Trophoblast cell (in vitro differentiated cells and primary cell): ENCODE results near the gene BET1.

Experiments used
- DNase-seq, 2 donors: peaks; one replicate each; pipeline ENCODE4 v3.0.0-alpha.2; 2016
- H2AFZ ChIP-seq: 2 replicates; pipeline ENCODE4 v1.6.1; 2013; ENCODE audit warnings: low read length, moderate library complexity, mild to moderate bottlenecking; ENCODE audit not compliant: insufficient read depth, poor library complexity
- H2AK5ac ChIP-seq: 2 replicates; pipeline ENCODE4 v1.6.1; 2013; ENCODE audit warnings: mild to moderate bottlenecking, low read length
- H2BK120ac ChIP-seq: 2 replicates; pipeline ENCODE4 v1.6.1; 2013; ENCODE audit warnings: low read length, mild to moderate bottlenecking, moderate library complexity; ENCODE audit not compliant: insufficient read depth, poor library complexity
- H2BK12ac ChIP-seq: 2 replicates; pipeline ENCODE4 v1.6.1; 2013; ENCODE audit warnings: mild to moderate bottlenecking, low read length, moderate library complexity
- H2BK5ac ChIP-seq: 2 replicates; pipeline ENCODE4 v1.6.1; 2013; ENCODE audit warnings: low read length, low read depth, moderate library complexity, mild to moderate bottlenecking; ENCODE audit not compliant: poor library complexity
- H3K14ac ChIP-seq: 2 replicates; pipeline ENCODE4 v1.6.1; 2013; ENCODE audit warnings: mild to moderate bottlenecking, low read length
- H3K18ac ChIP-seq: 2 replicates; pipeline ENCODE4 v1.6.1; 2013; ENCODE audit warnings: mild to moderate bottlenecking, low read length
- H3K23ac ChIP-seq: 2 replicates; pipeline ENCODE4 v1.6.1; 2013; ENCODE audit warnings: low read length
- H3K27ac ChIP-seq: 2 replicates; pipeline ENCODE4 v1.5.1; 2013; ENCODE audit warnings: low read depth, mild to moderate bottlenecking, inconsistent platforms, low read length, moderate library complexity
- H3K27me3 ChIP-seq: 2 replicates; pipeline ENCODE4 v1.6.1; 2013; ENCODE audit warnings: inconsistent platforms, mild to moderate bottlenecking, low read length, moderate library complexity; ENCODE audit not compliant: insufficient read depth
- H3K36me3 ChIP-seq, 2 experiments: 1 replicate in 1 of 2; 2 replicates in 1 of 2; pipeline ENCODE4 v1.6.1; 2013; ENCODE audit warnings: low read length in 2 of 2, mild to moderate bottlenecking in 2 of 2, moderate library complexity in 1 of 2; ENCODE audit not compliant: insufficient read depth in 2 of 2, control insufficient read depth in 1 of 2
- H3K4ac ChIP-seq: 2 replicates; pipeline ENCODE4 v1.6.1; 2013; ENCODE audit warnings: low read depth, mild to moderate bottlenecking, low read length, moderate library complexity
- H3K4me1 ChIP-seq, 2 experiments: 1 replicate in 1 of 2; 2 replicates in 1 of 2; pipeline ENCODE4 v1.6.1; 2013; ENCODE audit warnings: low read length in 2 of 2, mild to moderate bottlenecking in 2 of 2, moderate library complexity in 1 of 2; ENCODE audit not compliant: insufficient read depth in 2 of 2, control insufficient read depth in 1 of 2
- H3K4me2 ChIP-seq: 2 replicates; pipeline ENCODE4 v1.6.1; 2013; ENCODE audit warnings: inconsistent platforms, mild to moderate bottlenecking, low read length, moderate library complexity
- H3K4me3 ChIP-seq: 2 replicates; pipeline ENCODE4 v1.5.1; 2013; ENCODE audit warnings: mild to moderate bottlenecking, low read depth, low read length, inconsistent platforms
- H3K79me1 ChIP-seq: one replicate; pipeline ENCODE4 v1.6.1; 2013; ENCODE audit warnings: low read length
- H3K79me2 ChIP-seq: 2 replicates; pipeline ENCODE4 v1.6.1; 2013; ENCODE audit warnings: low read length, mild to moderate bottlenecking; ENCODE audit not compliant: control insufficient read depth, insufficient read depth, poor library complexity
- H3K9ac ChIP-seq: 2 replicates; pipeline ENCODE4 v1.6.1; 2013; ENCODE audit warnings: mild to moderate bottlenecking, low read length
- H3K9me3 ChIP-seq: 2 replicates; pipeline ENCODE4 v1.6.1; 2013; ENCODE audit warnings: low read depth, mild to moderate bottlenecking, control low read depth, inconsistent platforms, low read length; ENCODE audit not compliant: insufficient read depth
- H4K12ac ChIP-seq: 2 replicates; pipeline ENCODE4 v1.6.1; 2013; ENCODE audit warnings: low read depth, mild to moderate bottlenecking, low read length, moderate library complexity
- H4K8ac ChIP-seq: 2 replicates; pipeline ENCODE4 v1.6.1; 2013; ENCODE audit warnings: low read depth, mild to moderate bottlenecking, low read length, moderate library complexity
- H4K91ac ChIP-seq: one replicate; pipeline ENCODE4 v1.6.1; 2013; ENCODE audit warnings: low read depth, mild to moderate bottlenecking, low read length, moderate library complexity
- WGBS: extraction: QIAGEN DNeasy Blood & Tissue Kit; methylation state at CpG from one replicate; pipeline ENCODE4 v1.1.7; 2013; ENCODE audit warnings: missing lambda C conversion rate; ENCODE audit not compliant: insufficient read length, insufficient coverage; ENCODE audit errors: extremely low coverage; 5-methylcytosine and 5-hydroxymethylcytosine counted together

BET1 gene

DNA sequence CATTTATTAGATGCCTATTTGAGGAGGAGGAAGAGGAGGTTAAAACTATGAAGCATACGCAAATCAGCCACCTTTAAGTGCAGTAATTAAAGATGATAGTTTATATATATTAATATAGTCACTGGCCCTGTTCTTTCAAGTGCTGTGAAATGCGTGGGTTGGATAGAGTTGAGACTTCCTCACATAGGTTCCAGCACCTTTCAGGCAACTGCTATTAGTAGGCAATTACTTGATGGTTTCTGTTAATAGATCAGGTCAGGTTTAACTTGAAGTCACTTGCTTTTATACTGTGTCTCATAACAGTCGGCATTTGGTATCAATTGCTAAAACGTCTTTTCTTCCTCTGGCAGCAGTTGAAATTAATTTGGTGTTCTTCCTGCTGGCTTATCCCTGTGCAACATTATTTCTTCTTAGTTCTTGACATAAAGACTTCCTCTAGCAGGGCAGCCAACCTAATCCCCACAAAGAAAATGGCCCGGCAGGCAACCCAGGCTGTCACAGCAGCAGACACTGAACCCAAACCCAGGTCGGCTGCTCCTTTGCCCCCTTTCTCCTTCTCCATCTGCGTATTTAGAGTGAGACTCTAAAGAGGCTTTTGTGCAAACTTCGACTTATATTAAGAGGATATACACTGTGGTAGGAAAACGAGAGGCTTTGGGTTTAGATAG lies 35.3 kb upstream of the BET1 start:
- Histone ChIP-seq H3K9ac (no peak overlapping the region), H3K4me2 (no peak overlapping the region), H4K8ac (no peak overlapping the region), H3K79me1 (no peaks in the 10 kb centered on the region), H2BK5ac (no peak overlapping the region), H3K27me3 (no peaks in the 10 kb centered on the region), H2AFZ (no peak overlapping the region), H2BK120ac (no peak overlapping the region), H2BK12ac (no peak overlapping the region), H3K14ac (no peak overlapping the region), H3K18ac (no peak overlapping the region), H3K4me1 (no peaks in the 10 kb centered on the region), H3K36me3 (no peaks in the 10 kb centered on the region), H3K23ac (no peak overlapping the region), H3K27ac (no peak overlapping the region), H3K9me3 (no peaks in the 10 kb centered on the region), H2AK5ac (no peak overlapping the region), H4K12ac (no peak overlapping the region), H3K4ac (no peak overlapping the region), H4K91ac (no peak overlapping the region), H3K79me2 (no peaks in the 10 kb centered on the region), H3K4me3 (no peak overlapping the region)
- DNase-seq, result no peak
- WGBS, result no CpG with 5 or more reads among the region's 9 CpGs

DNA sequence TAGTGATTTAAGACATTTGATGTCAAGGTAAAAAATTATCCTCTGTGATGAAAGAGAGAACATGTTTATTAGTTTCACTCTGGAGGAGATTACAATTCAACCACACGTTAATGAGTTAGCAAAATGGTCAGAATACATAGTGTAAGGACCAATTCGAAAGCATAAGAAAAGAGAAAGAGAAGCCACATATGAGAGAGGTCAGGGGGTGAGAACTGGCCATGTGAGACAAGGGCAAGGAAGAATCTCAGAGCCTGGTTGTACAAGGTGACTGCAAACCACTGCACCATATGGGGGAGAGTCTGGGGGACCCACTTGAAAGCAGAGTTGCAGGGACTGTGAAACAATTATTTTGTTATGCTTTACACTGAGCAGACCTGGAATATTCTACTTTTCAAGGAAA lies 27.7 kb upstream of the BET1 start:
- H3K18ac ChIP-seq, result no peak overlapping the region
- no peak overlapping the region for H2BK5ac ChIP-seq
- DNase-seq, result no peak
- no peak overlapping the region for H3K9ac ChIP-seq
- H4K91ac ChIP-seq, result no peak overlapping the region
- no peaks in the 10 kb centered on the region for H3K4me1 ChIP-seq
- H2AK5ac ChIP-seq, result no peak overlapping the region
- H3K79me1 ChIP-seq, result no peaks in the 10 kb centered on the region
- H4K12ac ChIP-seq, result no peak overlapping the region
- no peak overlapping the region for H3K4me3 ChIP-seq
- no peak overlapping the region for H3K27ac ChIP-seq
- no peak overlapping the region for H2BK120ac ChIP-seq
- no peak overlapping the region for H2AFZ ChIP-seq
- H3K4me2 ChIP-seq, result no peak overlapping the region
- no peaks in the 10 kb centered on the region for H3K27me3 ChIP-seq
- H3K14ac ChIP-seq, result no peak overlapping the region
- no peak overlapping the region for H3K23ac ChIP-seq
- WGBS, result no CpG with 5 or more reads among the region's 2 CpGs
- H2BK12ac ChIP-seq, result no peak overlapping the region
- no peak overlapping the region for H3K4ac ChIP-seq
- no peaks in the 10 kb centered on the region for H3K36me3 ChIP-seq
- H3K79me2 ChIP-seq, result no peaks in the 10 kb centered on the region
- H4K8ac ChIP-seq, result no peak overlapping the region
- H3K9me3 ChIP-seq, result no peaks in the 10 kb centered on the region

DNA sequence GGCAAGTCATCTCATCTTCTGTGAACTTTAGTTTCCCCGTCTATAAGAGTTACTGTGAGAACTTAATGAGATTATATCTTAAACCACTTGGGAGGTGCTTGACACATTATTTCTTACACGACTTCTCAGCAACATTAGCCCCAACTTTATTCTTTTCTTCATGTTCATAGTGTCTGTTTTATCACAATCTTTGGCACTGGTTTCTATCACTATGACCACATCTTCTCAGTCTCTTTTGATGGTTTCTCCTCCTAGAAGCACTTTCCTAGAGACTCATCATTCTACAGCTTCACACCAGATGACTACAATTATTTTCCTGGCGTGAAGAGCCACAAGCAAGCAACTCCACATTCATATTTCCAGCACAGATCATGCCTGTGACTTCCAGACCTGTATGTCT lies 26.5 kb upstream of the BET1 start:
- no peak for DNase-seq

DNA sequence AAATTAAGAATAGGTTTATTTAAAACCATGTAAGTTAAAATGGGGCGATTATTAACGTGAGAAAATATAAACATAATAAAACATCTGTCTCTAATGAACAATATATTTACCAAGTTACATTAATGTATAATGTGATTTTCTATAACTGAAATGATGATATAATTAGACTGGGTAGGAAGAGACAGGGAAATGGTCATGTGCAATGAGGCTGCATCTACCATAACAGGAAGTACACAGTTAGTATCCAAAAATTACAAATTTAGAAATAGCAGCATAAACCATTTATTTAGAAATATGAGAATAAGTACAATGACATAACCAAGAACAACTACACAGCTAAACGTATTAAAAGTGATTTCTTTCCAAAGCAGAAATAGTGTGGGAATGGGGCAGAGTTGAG lies 25.8 kb upstream of the BET1 start:
- no peak overlapping the region for H2BK120ac ChIP-seq
- H3K14ac ChIP-seq, result no peak overlapping the region
- H2BK12ac ChIP-seq, result no peak overlapping the region
- H3K4me3 ChIP-seq, result no peak overlapping the region
- H3K4me2 ChIP-seq, result no peak overlapping the region
- H4K12ac ChIP-seq, result no peak overlapping the region
- no peaks in the 10 kb centered on the region for H3K9me3 ChIP-seq
- H3K79me1 ChIP-seq, result no peaks in the 10 kb centered on the region
- no peak overlapping the region for H2AK5ac ChIP-seq
- H3K79me2 ChIP-seq, result no peaks in the 10 kb centered on the region
- DNase-seq, result no peak
- H3K27me3 ChIP-seq, result no peaks in the 10 kb centered on the region
- no peak overlapping the region for H4K8ac ChIP-seq
- no CpG with 5 or more reads among the region's 3 CpGs for WGBS
- no peak overlapping the region for H3K9ac ChIP-seq
- H4K91ac ChIP-seq, result no peak overlapping the region
- H2BK5ac ChIP-seq, result no peak overlapping the region
- no peak overlapping the region for H2AFZ ChIP-seq
- H3K18ac ChIP-seq, result no peak overlapping the region
- H3K4ac ChIP-seq, result no peak overlapping the region
- H3K4me1 ChIP-seq, result no peaks in the 10 kb centered on the region
- no peak overlapping the region for H3K27ac ChIP-seq
- H3K23ac ChIP-seq, result no peak overlapping the region
- no peaks in the 10 kb centered on the region for H3K36me3 ChIP-seq

More for the DNA sequence above, 26.5 kb upstream of the BET1 start:
- H3K27ac ChIP-seq, result no peak overlapping the region
- no peak overlapping the region for H3K18ac ChIP-seq
- H2BK120ac ChIP-seq, result no peak overlapping the region
- no peaks in the 10 kb centered on the region for H3K79me2 ChIP-seq
- no peak overlapping the region for H3K14ac ChIP-seq
- no peak overlapping the region for H3K9ac ChIP-seq
- H3K4me1 ChIP-seq, result no peaks in the 10 kb centered on the region
- no peaks in the 10 kb centered on the region for H3K9me3 ChIP-seq
- H2BK12ac ChIP-seq, result no peak overlapping the region
- no peak overlapping the region for H2BK5ac ChIP-seq
- no peak overlapping the region for H4K8ac ChIP-seq
- H4K91ac ChIP-seq, result no peak overlapping the region
- H4K12ac ChIP-seq, result no peak overlapping the region
- no peak overlapping the region for H2AK5ac ChIP-seq
- no peaks in the 10 kb centered on the region for H3K36me3 ChIP-seq
- H3K79me1 ChIP-seq, result no peaks in the 10 kb centered on the region
- no peak overlapping the region for H3K4me3 ChIP-seq
- H3K4me2 ChIP-seq, result no peak overlapping the region
- no peak overlapping the region for H2AFZ ChIP-seq
- H3K27me3 ChIP-seq, result no peaks in the 10 kb centered on the region
- no CpG with 5 or more reads among the region's 3 CpGs for WGBS
- no peak overlapping the region for H3K4ac ChIP-seq
- H3K23ac ChIP-seq, result no peak overlapping the region
